ENCODE results near the gene SPTBN4.

DNA sequence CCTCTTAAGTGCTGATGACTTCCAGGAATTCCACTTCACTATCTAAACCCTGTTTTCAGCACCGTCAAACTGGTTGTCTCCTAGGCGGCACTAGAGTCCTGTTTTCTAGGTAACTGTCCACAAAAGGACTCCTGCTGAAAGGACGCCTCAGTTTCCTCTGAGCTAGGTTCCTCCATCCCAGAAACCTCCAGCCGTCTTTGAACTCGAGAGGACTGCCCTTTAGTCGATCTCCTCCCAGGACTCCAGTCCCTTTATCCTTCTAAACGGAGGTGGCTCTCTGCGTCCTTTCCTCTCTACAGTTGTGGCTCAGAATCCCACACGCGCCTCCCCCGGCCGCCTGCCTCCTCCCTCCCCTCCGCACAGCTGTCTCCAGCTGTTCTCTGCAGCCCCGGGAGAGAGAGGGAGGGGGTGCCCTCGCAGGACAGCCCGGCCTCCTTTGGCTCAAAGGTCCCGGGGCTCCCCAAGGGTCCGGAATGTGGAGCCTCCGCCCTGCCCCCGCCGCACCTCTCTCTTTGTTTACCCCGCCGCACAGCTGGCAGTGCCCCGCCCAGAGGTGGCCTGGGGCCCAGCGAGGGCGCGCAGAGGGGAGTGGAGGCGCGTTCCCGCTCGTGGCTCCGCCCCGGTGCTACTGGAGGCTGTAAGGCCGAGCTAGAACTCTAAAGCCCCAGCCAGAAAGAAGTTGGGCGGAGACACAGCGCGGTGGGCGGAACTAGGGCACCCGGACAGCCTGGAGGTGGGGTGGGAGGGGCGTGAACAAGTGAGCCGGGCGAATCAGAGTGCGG lies 136.8 kb downstream of the SPTBN4 start:
- TF ChIP-seq, protein P1, sequence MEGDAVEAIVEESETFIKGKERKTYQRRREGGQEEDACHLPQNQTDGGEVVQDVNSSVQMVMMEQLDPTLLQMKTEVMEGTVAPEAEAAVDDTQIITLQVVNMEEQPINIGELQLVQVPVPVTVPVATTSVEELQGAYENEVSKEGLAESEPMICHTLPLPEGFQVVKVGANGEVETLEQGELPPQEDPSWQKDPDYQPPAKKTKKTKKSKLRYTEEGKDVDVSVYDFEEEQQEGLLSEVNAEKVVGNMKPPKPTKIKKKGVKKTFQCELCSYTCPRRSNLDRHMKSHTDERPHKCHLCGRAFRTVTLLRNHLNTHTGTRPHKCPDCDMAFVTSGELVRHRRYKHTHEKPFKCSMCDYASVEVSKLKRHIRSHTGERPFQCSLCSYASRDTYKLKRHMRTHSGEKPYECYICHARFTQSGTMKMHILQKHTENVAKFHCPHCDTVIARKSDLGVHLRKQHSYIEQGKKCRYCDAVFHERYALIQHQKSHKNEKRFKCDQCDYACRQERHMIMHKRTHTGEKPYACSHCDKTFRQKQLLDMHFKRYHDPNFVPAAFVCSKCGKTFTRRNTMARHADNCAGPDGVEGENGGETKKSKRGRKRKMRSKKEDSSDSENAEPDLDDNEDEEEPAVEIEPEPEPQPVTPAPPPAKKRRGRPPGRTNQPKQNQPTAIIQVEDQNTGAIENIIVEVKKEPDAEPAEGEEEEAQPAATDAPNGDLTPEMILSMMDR (IDR thresholded peaks at IDR 0.05) = peak; percentile 16; the same call in 1 of the 2 replicates
- no peak for TF ChIP-seq ZFX (IDR thresholded peaks at IDR 0.05; ENCODE audit: borderline replicate concordance)
